ENCODE results near the gene PIK3R2. TPM values are rescaled to one million over a fixed set of nuclear protein-coding genes. Genes with fewer than 3 reads are reported as not detected.
A peak's percentile ranks its signal among the peaks of the same experiment; 100 is the strongest.
"Not testable (repeated sequence)": the region's sequence is repeated elsewhere in the genome, so short reads cannot be mapped to it uniquely, and the experiment has no call there.

Gene PIK3R2
- polyA plus RNA-seq, 10 donors, result 35.8 to 49.1 (median 43.4) TPM

DNA sequence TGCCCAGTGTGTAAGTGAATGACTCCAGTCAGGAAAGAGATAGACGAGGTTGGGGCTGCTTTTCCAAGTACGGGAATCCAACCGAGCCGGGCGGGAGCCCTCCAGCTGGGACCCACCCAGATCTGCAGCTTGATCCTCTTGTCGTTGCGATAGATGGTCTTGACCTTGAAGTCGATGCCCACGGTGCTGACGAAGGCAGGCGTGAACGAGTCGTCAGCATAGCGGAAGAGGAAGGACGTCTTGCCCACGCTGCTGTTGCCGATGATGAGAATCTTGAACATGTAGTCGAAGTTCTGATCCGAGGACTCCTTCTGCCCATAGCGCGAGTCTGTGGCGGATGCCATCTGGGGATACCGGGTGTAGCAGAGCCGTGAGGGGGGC is 49.4 kb downstream of the PIK3R2 start:
- DNase-seq, result no peak

DNA sequence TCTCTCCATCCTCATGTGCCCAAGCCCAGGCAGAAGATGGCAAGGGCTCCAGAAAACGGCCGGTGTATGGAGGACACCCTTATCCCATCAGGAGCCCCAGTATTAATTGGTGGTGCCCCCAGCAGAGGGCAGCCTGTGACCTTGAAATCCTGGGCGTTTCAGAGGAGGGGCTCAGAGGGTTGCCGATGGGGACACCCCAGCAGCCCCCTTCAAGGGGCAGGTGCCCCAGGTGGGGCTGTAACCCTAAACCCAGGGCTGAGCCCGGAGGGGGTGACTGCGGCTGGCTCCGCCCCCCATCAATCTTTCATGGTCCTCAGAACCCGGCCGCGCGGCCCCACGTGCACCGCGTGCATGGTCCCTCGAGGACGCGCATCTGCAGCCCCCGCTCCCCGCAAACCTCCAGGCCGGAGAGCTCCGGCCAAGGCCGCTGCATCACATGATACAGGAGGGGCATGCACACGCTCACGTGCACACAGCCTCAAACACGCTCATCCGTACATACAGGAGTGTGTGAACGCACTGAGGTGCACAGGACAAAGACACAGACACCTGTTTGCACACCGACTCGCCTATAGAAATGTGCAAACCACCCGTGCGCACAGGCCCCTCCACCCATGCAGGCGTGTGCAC is 49.9 kb downstream of the PIK3R2 start:
- peak in 1 of 3 donors; percentile 70 for DNase-seq

DNA sequence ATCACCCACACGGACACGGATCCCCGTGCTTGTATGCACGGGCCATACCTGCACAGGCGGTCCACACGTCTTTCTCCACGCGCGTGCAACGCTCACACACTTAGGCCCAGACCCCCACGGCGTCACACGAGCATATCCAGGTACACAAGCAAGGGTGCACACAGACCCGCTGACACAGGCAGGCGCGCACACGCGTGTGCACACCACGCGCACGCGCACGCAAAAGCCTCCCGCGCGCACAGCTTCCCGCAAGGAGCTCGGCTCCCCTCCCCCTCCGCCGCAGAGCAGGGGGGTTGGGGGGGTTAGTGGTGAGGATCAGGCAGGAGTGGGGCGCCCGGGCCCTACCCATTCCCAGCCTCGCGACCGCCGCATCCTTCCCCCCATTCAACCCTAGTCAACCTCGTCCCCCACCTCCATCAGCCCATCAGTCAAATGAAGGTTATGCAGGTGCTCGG is 50.5 kb downstream of the PIK3R2 start:
- no peak for DNase-seq

DNA sequence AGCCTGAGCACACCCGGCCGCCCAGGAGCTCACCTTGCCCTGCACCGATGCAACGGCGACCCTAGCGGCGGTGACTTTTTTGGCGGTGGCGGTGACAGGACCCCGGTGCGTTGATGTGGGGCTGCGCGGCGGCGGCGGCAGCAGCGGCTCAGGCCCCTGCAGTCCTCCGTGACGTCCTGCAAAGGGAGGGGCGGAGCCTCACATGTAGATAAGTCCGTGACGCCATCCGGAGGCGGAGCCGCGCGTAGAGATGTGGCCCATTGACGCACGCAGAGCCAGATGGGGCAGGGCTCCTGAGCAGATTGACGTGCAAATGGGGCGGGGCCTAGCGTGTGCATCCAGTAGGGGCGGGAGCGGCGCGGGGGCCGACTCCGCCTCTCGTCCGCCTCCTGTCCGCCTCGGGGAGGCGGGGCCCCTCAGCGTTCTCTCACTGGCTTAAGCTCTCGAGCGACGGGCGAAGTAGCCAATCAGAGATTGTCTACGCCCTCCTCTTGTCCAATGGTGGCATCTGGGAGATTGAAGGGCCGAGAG is 51.0 kb downstream of the PIK3R2 start, which contains the start of gene RAB3A:
Gene RAB3A, minus strand, starts transcription at position 180 of the 531 bp plus-strand sequence. CDS start 1,302 bp downstream, outside the sequence.
- DNase-seq, result peak; percentile 100

DNA sequence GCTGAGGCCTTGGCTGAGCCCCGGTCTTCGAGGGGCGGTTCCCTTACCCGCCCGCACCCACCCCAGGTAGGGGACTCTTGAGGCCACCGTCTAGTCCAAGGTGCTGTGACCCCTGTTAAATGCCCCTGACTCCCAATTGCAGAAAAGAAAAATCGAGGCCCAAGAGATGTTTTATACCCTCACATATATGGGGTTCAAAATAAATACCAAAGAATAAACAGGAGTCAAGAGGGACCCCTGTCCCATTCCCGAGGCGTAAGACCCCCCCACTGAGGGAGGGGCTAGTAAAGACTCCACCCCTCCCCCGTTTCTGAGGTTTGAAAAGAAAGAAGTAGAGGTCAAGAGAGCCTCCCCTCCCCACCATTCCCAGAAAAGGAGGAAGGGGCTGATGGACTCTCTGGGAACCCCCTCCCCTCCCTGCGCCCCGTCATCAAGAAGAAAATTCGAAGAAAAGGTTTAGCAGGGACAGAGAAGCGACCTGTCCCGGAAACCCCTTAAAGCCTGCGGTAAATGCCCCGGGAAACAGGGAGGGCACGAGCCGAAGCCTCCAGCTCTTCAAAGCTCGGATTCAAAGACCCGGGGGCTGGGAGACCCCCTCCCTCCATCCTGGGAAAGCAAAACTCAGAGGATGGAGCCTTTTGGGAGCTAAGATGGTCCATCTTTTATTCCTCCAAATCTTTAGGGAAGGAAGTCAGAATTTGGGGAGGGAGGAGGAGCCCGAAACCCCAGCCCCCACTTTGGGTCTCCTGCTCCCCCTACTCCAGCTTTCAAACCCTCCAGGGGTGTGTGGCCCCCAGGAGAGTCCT is 51.6 kb downstream of the PIK3R2 start:
- no peak for DNase-seq

DNA sequence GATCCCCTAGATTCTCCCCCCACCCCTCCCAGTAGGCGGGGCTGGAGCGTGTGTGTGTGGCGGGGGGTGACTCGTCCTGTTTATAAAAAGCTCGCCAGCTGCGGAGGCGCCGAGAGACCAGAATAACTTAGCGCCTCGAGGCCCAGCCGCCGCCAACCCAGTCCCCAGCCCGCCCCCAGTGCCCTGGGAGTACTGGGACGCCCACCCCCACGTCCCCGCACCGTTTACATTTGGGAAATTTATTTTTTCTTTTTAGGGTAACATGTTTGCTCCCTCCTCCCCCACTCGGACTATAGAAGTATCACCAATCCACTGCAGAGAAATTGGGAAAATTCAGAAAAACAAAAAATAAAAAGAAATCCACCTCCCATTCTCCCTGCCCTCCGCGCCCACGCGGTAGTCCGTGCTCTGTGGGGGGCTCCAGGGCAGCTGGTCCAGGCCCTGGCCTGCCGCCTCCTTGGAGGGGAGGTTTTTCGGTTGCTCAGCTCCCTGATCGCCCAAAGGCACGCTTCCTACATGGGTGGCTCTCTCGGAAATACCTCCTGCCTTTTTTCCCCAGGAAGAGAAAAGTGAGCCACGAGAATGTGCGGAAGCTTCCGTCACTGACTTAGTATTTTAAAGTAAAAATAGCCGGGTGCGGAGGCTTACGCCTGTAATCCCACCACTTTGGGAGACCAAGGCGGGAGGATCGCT is 52.4 kb downstream of the PIK3R2 start:
- DNase-seq, result peak; percentile 79 to 91 (median 86)

DNA sequence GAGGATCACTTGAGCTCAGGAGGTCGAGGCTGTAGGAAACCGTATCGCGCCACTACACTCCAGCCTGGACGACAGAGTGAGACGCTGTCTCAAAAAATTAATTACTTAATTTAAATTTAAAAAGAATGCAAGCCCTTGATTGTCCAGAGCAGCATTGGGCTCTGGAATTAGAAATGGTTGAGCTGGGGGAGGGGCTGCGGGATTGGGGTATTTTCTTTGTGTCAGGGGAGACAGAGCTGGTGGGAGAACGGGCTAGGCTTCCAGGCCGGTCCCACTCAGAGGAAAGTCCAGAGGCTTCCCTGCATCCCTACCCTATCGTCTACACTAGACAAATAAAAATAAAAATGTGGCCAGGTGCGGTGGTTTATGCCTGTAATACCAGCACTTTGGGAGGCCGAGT is 53.1 kb downstream of the PIK3R2 start:
- DNase-seq, result peak in 1 of 3 donors; percentile 2

DNA sequence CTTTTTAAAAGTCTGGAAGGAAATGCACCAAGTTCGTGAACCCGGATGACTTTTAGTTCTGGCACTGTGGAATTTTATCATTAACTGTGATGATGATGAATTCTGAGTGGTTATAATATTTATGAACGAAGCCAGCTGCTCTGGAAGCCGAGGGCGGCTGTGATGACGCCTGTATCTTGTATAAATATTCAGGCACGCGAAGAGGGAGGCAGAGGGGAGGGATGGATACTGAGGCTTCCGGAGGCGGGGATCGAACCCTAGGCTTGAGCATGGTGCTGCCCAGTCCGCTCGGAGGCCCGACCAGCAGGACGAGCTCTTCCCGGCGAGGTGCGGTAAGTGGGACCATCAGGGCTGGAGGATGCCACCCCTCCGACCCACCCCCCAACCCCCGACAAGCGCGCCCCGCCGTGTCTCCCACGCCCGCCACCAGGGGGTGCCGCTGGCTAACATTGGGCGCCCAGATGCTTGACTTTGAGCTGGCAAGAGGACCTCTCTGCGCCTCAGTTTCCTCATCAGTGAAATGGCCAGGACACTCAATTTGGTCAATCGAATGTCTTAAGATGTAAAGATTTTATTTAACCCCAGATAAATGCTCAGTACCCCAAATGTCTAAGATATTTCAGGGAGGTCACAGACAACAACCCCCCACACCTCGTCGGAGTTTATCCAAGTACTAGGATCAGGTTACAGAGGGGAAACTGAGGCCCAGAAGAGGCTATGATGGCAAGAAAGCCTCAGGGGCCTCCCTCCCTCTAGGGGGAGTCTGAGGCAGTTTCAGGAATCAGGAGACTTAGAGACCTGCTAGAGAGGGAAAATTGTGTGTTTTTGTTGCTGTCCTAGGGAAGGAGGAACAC is 55.4 kb downstream of the PIK3R2 start:
- peak in 2 of 3 donors; percentile 41 to 54 for DNase-seq

DNA sequence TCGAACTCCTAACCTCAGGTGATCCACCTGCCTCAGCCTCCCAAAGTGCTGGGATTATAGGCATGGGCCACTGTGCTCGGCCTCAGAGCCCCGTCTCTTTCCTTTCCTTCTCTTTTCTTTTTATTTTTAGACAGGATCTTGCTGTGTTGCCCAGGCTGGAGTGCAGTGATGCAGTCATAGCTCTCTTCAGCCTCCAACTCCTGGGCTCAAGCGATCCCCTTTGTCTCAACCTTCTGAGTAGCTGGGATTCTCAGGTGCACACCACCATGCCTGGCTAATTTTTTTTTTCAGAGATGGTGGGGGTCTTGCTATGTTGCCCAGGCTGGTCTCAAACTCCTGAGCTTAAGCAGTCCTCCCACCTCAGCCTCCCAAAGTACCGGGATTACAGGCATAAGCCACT is 56.9 kb downstream of the PIK3R2 start:
- not testable (repeated sequence) for DNase-seq

DNA sequence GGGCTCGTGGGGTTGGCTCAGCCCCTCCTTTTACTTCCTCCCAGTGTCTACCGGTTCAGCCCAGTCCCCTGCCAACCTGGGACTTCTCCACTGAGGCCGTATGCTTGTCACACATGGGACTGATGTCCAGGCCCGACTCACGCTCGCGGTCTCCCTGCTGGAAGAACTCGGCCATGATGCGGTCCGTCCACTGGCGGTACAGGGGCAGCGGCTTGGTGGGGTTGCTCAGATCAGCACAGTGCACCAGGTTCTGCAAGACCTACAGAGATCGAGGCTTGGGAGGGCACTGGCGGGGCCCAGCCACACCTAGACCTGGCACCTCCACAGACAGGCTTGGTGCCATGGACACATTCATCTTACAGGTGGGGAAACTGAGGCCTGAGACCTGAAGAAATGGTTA is 58.7 kb downstream of the PIK3R2 start:
- no peak for DNase-seq

DNA sequence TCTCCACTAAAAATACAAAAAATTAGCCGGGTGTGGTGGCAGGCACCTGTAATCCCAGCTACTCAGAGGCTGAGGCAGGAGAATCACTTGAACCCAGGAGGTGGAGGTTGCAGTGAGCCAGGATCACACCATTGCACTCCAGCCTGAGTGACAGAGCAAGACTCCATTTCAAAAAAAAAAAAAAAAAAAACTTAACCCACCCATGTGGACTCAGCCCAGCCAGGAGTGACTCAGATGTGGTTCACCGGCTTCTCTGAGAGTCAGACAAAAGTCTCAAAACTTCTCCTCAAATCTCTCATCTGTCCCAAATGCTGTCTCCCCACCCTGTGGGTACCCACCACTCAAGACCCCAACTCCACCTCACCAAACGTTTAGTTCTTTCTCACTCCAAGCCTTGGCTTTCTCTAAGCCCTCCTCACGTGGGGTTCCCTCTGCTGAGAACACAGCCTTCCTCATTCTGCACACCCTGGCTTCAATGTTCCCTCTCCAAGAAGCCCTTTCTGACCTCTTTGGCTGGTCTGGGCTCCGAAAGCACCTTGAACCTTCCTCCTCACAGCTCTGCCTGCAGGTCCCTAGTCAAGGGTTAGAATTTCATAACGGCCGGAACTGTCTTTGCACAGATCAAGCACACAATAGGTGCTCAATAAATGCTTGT is 61.9 kb downstream of the PIK3R2 start:
- no peak for DNase-seq

DNA sequence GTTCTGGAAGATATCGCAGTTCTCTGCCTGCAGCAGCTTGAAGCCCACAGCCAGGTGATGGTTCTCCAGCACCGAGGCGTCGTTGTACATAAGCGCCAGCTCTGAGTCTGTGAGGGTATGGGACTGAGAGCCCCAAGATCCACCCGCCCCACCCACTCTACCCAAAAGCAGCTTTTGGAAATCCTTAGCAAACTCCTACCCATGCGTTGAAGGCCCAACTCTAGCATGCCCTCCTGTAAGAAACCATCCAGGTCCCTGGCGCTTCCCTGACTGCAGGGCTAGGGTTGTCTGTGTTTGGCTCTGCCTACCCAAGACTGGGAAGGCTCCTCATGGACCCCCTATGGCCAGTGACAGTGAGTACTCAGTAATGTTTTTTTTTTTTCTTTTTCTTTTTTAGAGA is 63.8 kb downstream of the PIK3R2 start:
- no peak for DNase-seq

DNA sequence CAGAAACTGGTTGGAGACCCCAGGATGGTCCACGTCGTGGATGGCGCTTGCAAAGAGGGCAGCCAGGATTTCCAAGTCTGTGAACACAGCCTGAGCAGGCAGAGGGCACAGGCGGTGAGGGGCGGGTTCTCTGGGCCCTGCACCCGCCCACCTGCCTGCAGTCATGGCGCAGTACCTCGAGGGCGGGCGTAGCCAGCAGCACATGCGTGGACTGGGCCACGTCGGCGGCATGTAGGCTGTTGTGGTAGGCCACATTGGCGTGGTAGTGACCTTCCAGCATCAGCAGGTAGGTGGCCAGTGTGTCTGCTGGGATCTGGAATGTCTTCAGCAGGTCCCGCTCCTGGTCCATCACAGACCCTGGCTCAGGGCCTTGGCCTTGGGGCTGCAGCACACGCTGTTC is 65.2 kb downstream of the PIK3R2 start:
- no peak for DNase-seq

DNA sequence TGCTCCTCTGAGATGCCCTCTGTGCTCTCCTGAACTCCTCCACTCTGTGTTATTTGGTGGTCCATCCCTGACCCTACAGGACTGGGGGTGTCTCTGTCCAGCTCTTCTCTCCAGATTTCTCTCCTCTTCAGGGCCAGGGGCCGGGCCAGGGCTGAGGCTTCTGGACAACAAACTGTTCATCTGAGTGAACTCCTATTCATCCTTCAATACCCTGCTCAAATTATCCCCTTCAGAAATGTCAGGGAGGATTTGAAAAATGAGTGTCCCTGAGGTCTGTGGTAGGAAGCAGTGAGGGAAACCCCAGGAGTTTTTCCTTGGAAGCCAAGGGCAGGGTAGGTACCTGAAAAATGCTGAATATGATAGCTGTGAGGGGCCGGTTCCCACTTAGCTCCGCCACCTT is 65.6 kb downstream of the PIK3R2 start:
- no peak for DNase-seq

Other genes with a start within 250 kb of the PIK3R2 start
- 10 to 100 TPM; 39.1 to 76.0 (median 46.1) TPM for gene CCDC124, start 220.1 kb upstream of the PIK3R2 start, polyA plus RNA-seq (ENCODE audit: insufficient read length in 10 of 10)
- gene KCNN1, start 186.1 kb upstream of the PIK3R2 start, polyA plus RNA-seq (ENCODE audit: insufficient read length in 10 of 10), result 1 to 10 TPM in 6 of 10 donors, under 1 TPM in 4; 0.43 to 3.4 (median 1.3) TPM
- 1 to 10 TPM; 3.6 to 5.9 (median 4.7) TPM for gene ARRDC2, start 145.0 kb upstream of the PIK3R2 start, polyA plus RNA-seq (ENCODE audit: insufficient read length in 10 of 10)
- 1 to 10 TPM in 1 of 10 donors, under 1 TPM in 9; 0.10 to 1.6 (median 0.39) TPM for gene IL12RB1, start 66.2 kb upstream of the PIK3R2 start, polyA plus RNA-seq (ENCODE audit: insufficient read length in 10 of 10)
- gene MAST3, start 55.4 kb upstream of the PIK3R2 start, polyA plus RNA-seq (ENCODE audit: insufficient read length in 10 of 10), result 10 to 100 TPM in 1 of 10 donors, 1 to 10 TPM in 9; 5.7 to 13.6 (median 8.8) TPM
- gene IFI30, start 20.6 kb downstream of the PIK3R2 start, polyA plus RNA-seq (ENCODE audit: insufficient read length in 10 of 10), result 1 to 10 TPM in 4 of 10 donors, under 1 TPM in 3, not detected in 3; 0.50 to 1.8 (median 1.1) TPM
- gene MPV17L2, start 40.1 kb downstream of the PIK3R2 start, polyA plus RNA-seq (ENCODE audit: insufficient read length in 10 of 10), result 1 to 10 TPM; 4.3 to 7.6 (median 5.2) TPM
- 1 to 10 TPM; 2.4 to 4.3 (median 3.7) TPM for gene RAB3A, start 50.9 kb downstream of the PIK3R2 start, polyA plus RNA-seq (ENCODE audit: insufficient read length in 10 of 10)
- gene PDE4C, start 73.3 kb downstream of the PIK3R2 start, polyA plus RNA-seq (ENCODE audit: insufficient read length in 10 of 10), result 1 to 10 TPM in 9 of 10 donors, under 1 TPM in 1; 0.99 to 5.0 (median 2.7) TPM
- 1 to 10 TPM; 1.5 to 5.5 (median 3.0) TPM for gene IQCN, start 121.3 kb downstream of the PIK3R2 start, polyA plus RNA-seq (ENCODE audit: insufficient read length in 10 of 10)
- 100 to 1,000 TPM in 7 of 10 donors, 10 to 100 TPM in 3; 78.2 to 184 (median 137) TPM for gene JUND, start 128.5 kb downstream of the PIK3R2 start, polyA plus RNA-seq (ENCODE audit: insufficient read length in 10 of 10)
- 100 to 1,000 TPM in 1 of 10 donors, 10 to 100 TPM in 9; 65.1 to 100 (median 78.1) TPM for gene LSM4, start 169.9 kb downstream of the PIK3R2 start, polyA plus RNA-seq (ENCODE audit: insufficient read length in 10 of 10)
- 10 to 100 TPM in 5 of 10 donors, 1 to 10 TPM in 5; 8.6 to 15.8 (median 10.2) TPM for gene PGPEP1, start 187.4 kb downstream of the PIK3R2 start, polyA plus RNA-seq (ENCODE audit: insufficient read length in 10 of 10)
- 1 to 10 TPM in 3 of 10 donors, under 1 TPM in 7; 0.26 to 1.8 (median 0.84) TPM for gene GDF15, start 233.0 kb downstream of the PIK3R2 start, polyA plus RNA-seq (ENCODE audit: insufficient read length in 10 of 10)
- gene LRRC25, start 244.5 kb downstream of the PIK3R2 start, polyA plus RNA-seq (ENCODE audit: insufficient read length in 10 of 10), result 1 to 10 TPM; 1.0 to 2.5 (median 1.5) TPM

Data from muscle of back (tissue), 11 donors.